Uterus (tissue), 4 donors: ENCODE data around the gene EIF6. TPM values are rescaled to one million over a fixed set of nuclear protein-coding genes. Genes with fewer than 3 reads are reported as not detected.
A peak's percentile ranks its signal among the peaks of the same experiment; 100 is the strongest.
"Not testable (repeated sequence)": the region's sequence is repeated elsewhere in the genome, so short reads cannot be mapped to it uniquely, and the experiment has no call there.

Experiments
- DNase-seq, 2 donors: peaks; one replicate each; pipeline ENCODE4 v3.0.0-alpha.2; 2019 to 2020
- H3K27ac ChIP-seq, 2 donors: fragments of 200-600 bp; sonication (generic); 1 replicate in 1 of 2; 2 replicates in 1 of 2; pipeline ENCODE4 v1.5.1; 2016 to 2018
- H3K27me3 ChIP-seq, 2 donors: fragments of 200-600 bp; sonication (generic); one replicate each; pipeline ENCODE4 v1.5.1; 2018 to 2019; ENCODE audit warnings: control low read depth in 1 of 2
- H3K36me3 ChIP-seq, 2 donors: fragments of 200-600 bp; sonication (generic); one replicate each; pipeline ENCODE4 v1.5.1; 2019; ENCODE audit warnings: control low read depth in 1 of 2
- H3K4me1 ChIP-seq, 2 donors: fragments of 200-600 bp; sonication (generic); one replicate each; pipeline ENCODE4 v1.5.1; 2018 to 2019; ENCODE audit warnings: control low read depth in 1 of 2
- H3K4me3 ChIP-seq, 2 donors: fragments of 200-600 bp; sonication (generic); 1 replicate in 1 of 2; 2 replicates in 1 of 2; pipeline ENCODE4 v1.5.1; 2018 to 2019; ENCODE audit warnings: mild to moderate bottlenecking in 1 of 2
- H3K9me3 ChIP-seq, 2 donors: fragments of 200-600 bp; sonication (generic); one replicate each; pipeline ENCODE4 v1.5.1; 2019; ENCODE audit warnings: control low read depth in 1 of 2
- POLR2A ChIP-seq, 2 donors: fragments of 450-650 bp; IDR thresholded peaks; one replicate each; pipeline ENCODE4 v1.6.1; 2016; ENCODE audit warnings: antibody characterized with exemption in 2 of 2, mild to moderate bottlenecking in 1 of 2, moderate library complexity in 1 of 2
- intact Hi-C: fragments of 100-400 bp; cut with DNase I; formaldehyde crosslinking; loops from one replicate; pipeline ENCODE4 v1.15.1; 2023; ENCODE audit warnings: low total_unique reads
- total RNA-seq, 4 donors: library from RNA; depleted of rRNA in 3 of 4; stranded (reverse); fragments of >200 nt in 3 of 4; gene quantifications; one replicate each; pipeline versions ENCODE4 v1.1.0 to v1.2.4, GENCODE V29; 2014 to 2023
- TF ChIP-seq, protein P1 (sequence below), 4 experiments: fragments of 200-600 bp in 2 of 4; fragments of 450-650 bp in 2 of 4; sonication (generic) in 2 of 4; IDR thresholded peaks; one replicate each; pipeline ENCODE4 v1.5.1; 2016 to 2019; ENCODE audit warnings: antibody characterized with exemption in 4 of 4, mild to moderate bottlenecking in 2 of 4, moderate library complexity in 1 of 4
- donor health status: DM: yes; HTN: yes; CAD: no.

EIF6 gene
- total RNA-seq, 4 donors from 2014 or later: 33.8 to 80.9 (median 66.8) TPM

DNA sequence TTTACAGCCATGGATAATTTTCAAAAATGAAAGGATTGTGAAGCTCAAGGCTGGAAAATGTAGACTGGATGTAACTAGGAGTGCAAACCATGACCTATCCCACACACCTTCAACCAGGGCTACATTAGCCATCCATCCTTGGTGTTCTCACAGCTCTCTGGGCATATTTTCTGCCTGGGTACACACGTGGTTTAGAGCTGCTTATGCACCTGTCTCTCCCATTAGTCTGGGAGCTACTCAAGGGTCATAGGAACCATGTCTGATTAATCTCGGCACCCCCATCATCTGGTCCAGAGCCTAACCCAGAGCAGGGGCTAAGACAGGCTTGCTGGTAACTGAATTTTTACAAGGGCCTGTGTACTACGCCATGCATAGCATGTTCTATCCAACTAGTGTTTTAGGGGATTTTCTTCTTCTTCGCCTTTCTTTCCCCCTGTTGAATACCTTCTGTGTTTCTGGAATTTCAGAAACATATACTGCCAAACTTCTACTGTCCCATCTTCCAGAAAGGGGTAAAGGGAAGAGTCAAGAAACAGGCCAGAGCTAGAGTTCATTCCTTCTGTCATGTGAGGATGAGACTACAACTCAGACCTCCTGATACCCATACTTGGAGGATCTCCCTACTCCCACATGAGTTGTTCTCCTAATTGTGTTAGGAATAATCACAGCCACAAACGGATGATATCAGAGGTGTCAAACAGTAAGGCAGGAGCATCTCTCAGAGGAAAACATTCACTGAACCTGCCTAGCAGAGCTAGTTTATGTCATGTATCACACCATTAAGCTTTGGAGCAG lies 33.0 kb upstream of the EIF6 start:
- intact Hi-C loops: no loop called here
- Histone ChIP-seq H3K27ac (peak overlapping the region in 1 of 2 donors; percentile 46), H3K36me3 (no peaks in the 10 kb centered on the region), H3K27me3 (no peaks in the 10 kb centered on the region), H3K9me3 (no peaks in the 10 kb centered on the region), H3K4me1 (peaks cover 0 to 3% of the 10 kb centered on the region in 2 donors), H3K4me3 (no peak overlapping the region)
- no peak for DNase-seq
- no peak for TF ChIP-seq POLR2A (IDR thresholded peaks at IDR 0.05)
- TF ChIP-seq, protein P1, sequence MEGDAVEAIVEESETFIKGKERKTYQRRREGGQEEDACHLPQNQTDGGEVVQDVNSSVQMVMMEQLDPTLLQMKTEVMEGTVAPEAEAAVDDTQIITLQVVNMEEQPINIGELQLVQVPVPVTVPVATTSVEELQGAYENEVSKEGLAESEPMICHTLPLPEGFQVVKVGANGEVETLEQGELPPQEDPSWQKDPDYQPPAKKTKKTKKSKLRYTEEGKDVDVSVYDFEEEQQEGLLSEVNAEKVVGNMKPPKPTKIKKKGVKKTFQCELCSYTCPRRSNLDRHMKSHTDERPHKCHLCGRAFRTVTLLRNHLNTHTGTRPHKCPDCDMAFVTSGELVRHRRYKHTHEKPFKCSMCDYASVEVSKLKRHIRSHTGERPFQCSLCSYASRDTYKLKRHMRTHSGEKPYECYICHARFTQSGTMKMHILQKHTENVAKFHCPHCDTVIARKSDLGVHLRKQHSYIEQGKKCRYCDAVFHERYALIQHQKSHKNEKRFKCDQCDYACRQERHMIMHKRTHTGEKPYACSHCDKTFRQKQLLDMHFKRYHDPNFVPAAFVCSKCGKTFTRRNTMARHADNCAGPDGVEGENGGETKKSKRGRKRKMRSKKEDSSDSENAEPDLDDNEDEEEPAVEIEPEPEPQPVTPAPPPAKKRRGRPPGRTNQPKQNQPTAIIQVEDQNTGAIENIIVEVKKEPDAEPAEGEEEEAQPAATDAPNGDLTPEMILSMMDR (IDR thresholded peaks at IDR 0.05): no peak

DNA sequence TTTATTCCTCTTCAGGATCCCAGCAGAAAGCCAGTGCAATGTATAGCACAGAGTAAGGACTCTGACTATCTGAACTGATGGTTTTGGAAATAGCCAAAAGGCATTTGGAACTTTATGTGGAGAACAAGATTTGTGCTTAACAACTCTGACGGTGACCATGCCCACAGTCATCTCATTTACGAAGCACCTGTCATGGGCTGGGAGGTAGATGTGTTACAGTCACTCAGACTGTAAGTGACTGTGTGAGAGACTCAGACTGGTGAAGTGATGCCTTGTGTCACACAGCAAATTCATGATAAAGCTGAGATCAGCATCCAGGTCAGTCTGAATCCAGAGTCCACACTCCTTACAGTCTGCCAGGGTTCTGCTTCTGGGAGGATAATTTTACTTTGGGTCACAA lies 31.5 kb upstream of the EIF6 start:
- no peak for TF ChIP-seq POLR2A (IDR thresholded peaks at IDR 0.05)
- TF ChIP-seq, protein P1 (IDR thresholded peaks at IDR 0.05): no peak
- Histone ChIP-seq H3K9me3 (no peaks in the 10 kb centered on the region), H3K4me1 (peaks cover 0 to 3% of the 10 kb centered on the region in 2 donors), H3K27me3 (no peaks in the 10 kb centered on the region), H3K27ac (no peak overlapping the region), H3K36me3 (no peaks in the 10 kb centered on the region), H3K4me3 (no peak overlapping the region)
- intact Hi-C loops: no loop called here
- no peak for DNase-seq

DNA sequence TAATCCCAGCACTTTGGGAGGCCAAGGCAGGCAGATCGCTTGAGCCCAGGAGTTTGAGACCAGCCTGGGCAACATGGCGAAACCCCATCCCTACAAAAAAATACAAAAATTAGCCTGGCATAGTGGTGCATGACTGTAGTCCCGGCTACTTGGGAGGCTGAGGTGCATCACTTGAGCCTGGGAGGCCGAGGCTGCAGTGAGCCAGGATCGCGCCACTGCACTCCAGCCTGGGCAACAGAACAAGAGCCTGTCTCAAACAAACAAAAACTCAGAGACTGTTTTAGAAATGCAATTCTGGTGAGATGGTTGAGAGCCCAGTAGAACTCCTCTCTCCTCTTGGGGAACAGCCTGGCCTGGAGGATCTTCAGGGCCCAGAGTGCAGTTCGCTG lies 31.1 kb upstream of the EIF6 start:
- H3K27me3 ChIP-seq, H3K36me3 ChIP-seq, DNase-seq, H3K4me1 ChIP-seq, H3K27ac ChIP-seq, intact Hi-C loops, H3K9me3 ChIP-seq, H3K4me3 ChIP-seq: not testable (repeated sequence)

DNA sequence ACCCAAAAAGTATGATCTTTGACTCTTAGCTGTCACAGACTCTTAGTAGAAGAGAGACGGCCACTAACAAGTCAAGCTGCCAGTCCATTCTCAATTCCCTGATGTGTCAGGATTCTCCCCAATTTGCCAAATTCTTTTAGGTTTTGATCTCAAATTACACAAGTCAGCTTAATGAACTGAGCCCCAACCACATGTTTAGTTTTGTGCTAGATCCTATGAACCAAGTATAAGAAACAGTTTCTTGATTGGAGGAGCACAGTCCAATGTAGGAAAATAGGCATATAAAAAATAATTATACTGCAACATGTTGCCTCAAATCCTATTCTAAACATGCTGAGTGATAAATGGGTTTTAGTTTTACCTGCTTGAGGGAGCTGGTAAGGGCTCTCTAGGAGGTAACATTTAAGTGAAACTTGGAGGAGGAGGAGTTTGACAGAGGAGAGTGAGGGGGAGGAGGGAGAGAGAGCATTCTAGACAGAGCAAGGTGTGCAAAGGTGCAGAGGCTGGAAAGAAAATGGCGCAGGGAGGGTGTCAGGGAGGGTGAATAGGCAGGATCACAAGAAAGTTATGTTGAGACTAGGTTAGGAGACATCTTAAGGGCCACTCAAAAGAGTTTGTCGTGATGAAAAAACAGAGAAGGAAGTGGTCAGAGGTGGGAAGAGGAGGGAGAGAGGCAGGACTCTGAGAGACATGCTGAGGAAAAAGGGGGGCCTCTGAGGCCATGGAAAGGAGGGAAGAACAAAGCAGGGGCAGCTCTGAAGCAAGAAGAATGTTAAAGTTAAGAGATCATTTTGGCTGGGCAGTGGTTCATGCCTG lies 30.5 kb upstream of the EIF6 start:
- peaks cover 0 to 3% of the 10 kb centered on the region in 2 donors for H3K4me1 ChIP-seq
- no peak overlapping the region for H3K4me3 ChIP-seq
- intact Hi-C loops: no loop called here
- no peaks in the 10 kb centered on the region for H3K9me3 ChIP-seq
- DNase-seq: no peak
- no peaks in the 10 kb centered on the region for H3K27me3 ChIP-seq
- TF ChIP-seq POLR2A (IDR thresholded peaks at IDR 0.05): no peak
- TF ChIP-seq, protein P1 (IDR thresholded peaks at IDR 0.05): no peak
- no peak overlapping the region for H3K27ac ChIP-seq
- H3K36me3 ChIP-seq: no peaks in the 10 kb centered on the region

DNA sequence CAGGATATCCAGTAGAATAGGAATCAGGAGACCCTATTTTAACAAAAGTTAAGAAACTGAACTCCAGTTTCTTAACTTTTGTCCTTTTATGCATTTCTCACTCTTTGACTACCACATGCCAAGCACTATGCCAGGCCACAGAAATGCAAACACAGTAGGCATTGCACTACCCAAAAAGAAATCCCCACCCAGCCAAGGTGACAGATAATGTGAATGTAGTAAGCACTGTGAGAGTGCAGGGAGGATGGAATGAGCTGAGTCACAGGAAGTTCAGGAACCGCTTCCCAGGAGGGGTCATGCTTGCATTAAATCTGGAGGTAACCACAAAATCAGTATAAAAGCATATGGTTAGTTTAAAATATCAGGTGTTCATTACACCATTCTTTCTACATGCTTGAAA lies 27.7 kb upstream of the EIF6 start:
- no peak for DNase-seq
- H3K27me3 ChIP-seq: no peaks in the 10 kb centered on the region
- H3K4me3 ChIP-seq: no peak overlapping the region
- no peak overlapping the region for H3K27ac ChIP-seq
- no peaks in the 10 kb centered on the region for H3K36me3 ChIP-seq
- TF ChIP-seq POLR2A (IDR thresholded peaks at IDR 0.05): no peak
- TF ChIP-seq, protein P1 (IDR thresholded peaks at IDR 0.05): no peak
- no peaks in the 10 kb centered on the region for H3K9me3 ChIP-seq
- intact Hi-C loops: no loop called here
- H3K4me1 ChIP-seq: peaks cover 0 to 4% of the 10 kb centered on the region in 2 donors
